H1 (cell line): ENCODE results near the gene RFX3.

Experiments used
- CTCF ChIP-seq, 3 experiments: IDR thresholded peaks; 1 replicate in 2 of 3; 2 replicates in 1 of 3; pipeline versions ENCODE4 v1.5.1 to v1.6.1; 2011; ENCODE audit warnings: low read length in 3 of 3, mild to moderate bottlenecking in 3 of 3, inconsistent platforms in 2 of 3, low read depth in 1 of 3, moderate library complexity in 1 of 3; ENCODE audit not compliant: insufficient read depth in 1 of 3; ENCODE audit errors: control extremely low read depth in 1 of 3
- EZH2 ChIP-seq: fragments of 200-600 bp; sonication (generic); IDR thresholded peaks from 2 replicates; pipeline ENCODE4 v1.7.1; 2012; ENCODE audit warnings: low read depth, mild to moderate bottlenecking, moderate library complexity, low read length, inconsistent platforms; ENCODE audit not compliant: severe bottlenecking
- JUND ChIP-seq: IDR thresholded peaks from 2 replicates; pipeline ENCODE4 v1.6.1; 2011; ENCODE audit warnings: mild to moderate bottlenecking, improper control_type of control experiment, low read length
- MAX ChIP-seq: IDR thresholded peaks from 2 replicates; pipeline ENCODE4 v1.6.1; 2012; ENCODE audit warnings: inconsistent platforms
- NRF1 ChIP-seq: IDR thresholded peaks from 2 replicates; pipeline ENCODE4 v1.6.1; 2011; ENCODE audit warnings: mild to moderate bottlenecking, low read depth, low read length, improper control_type of control experiment
- POLR2A ChIP-seq, 2 experiments: IDR thresholded peaks; 1 replicate in 1 of 2; 2 replicates in 1 of 2; pipeline ENCODE4 v1.6.1; 2011; ENCODE audit warnings: low read depth in 2 of 2, low read length in 2 of 2, mild to moderate bottlenecking in 2 of 2; ENCODE audit errors: control extremely low read depth in 1 of 2
- RBBP5 ChIP-seq: IDR thresholded peaks from 2 replicates; pipeline ENCODE4 v1.7.1; 2012; ENCODE audit warnings: low read depth, mild to moderate bottlenecking, inconsistent platforms, low read length, moderate library complexity, borderline replicate concordance
- RFX5 ChIP-seq: IDR thresholded peaks from 2 replicates; pipeline ENCODE4 v1.6.1; 2011; ENCODE audit warnings: low read depth, low read length, improper control_type of control experiment, borderline replicate concordance
- RNF2 ChIP-seq: fragments of 200-900, 300-1000 bp; sonication (generic); IDR thresholded peaks from 2 replicates; pipeline ENCODE4 v1.7.1; 2016; ENCODE audit warnings: borderline replicate concordance, low read depth, mild to moderate bottlenecking, antibody characterized with exemption, low read length; ENCODE audit not compliant: poor library complexity, severe bottlenecking; ENCODE audit errors: missing control alignments
- SP1 ChIP-seq: IDR thresholded peaks from 2 replicates; pipeline ENCODE4 v1.6.1; 2011; ENCODE audit warnings: low read depth, low read length
- YY1 ChIP-seq: IDR thresholded peaks from 2 replicates; pipeline ENCODE4 v1.6.1; 2011; ENCODE audit warnings: low read depth, mild to moderate bottlenecking, low read length

- TF ChIP-seq CTCF (IDR thresholded peaks at IDR 0.05; ENCODE audit: control extremely low read depth in 1 of 3, insufficient read depth in 1 of 3, low read depth in 1 of 3, low read length in 3 of 3) (peak; percentile 72 to 98 (median 72)), JUND (no peak), EZH2 (no peak), NRF1 (no peak), RNF2 (no peak), YY1 (no peak), SP1 (no peak), POLR2A (IDR thresholded peaks at IDR 0.05; ENCODE audit: control extremely low read depth in 1 of 2, low read depth in 2 of 2, low read length in 2 of 2) (no peak), RBBP5 (no peak), RFX5 (no peak), MAX (no peak)
Observed at GRCh38 chr9:3467593-3468219, 58.1 kb downstream of the RFX3 start.
